Non-pigmented ciliary epithelial cell (primary cell): Measurements from ENCODE around the gene CAPN12.
A peak's percentile ranks its signal among the peaks of the same experiment; 100 is the strongest.

ENCODE experiments used
- DNase-seq: peaks from one replicate; pipeline ENCODE4 v3.0.0-alpha.2; 2010; ENCODE audit warnings: low read depth

The CAPN12 gene

DNA sequence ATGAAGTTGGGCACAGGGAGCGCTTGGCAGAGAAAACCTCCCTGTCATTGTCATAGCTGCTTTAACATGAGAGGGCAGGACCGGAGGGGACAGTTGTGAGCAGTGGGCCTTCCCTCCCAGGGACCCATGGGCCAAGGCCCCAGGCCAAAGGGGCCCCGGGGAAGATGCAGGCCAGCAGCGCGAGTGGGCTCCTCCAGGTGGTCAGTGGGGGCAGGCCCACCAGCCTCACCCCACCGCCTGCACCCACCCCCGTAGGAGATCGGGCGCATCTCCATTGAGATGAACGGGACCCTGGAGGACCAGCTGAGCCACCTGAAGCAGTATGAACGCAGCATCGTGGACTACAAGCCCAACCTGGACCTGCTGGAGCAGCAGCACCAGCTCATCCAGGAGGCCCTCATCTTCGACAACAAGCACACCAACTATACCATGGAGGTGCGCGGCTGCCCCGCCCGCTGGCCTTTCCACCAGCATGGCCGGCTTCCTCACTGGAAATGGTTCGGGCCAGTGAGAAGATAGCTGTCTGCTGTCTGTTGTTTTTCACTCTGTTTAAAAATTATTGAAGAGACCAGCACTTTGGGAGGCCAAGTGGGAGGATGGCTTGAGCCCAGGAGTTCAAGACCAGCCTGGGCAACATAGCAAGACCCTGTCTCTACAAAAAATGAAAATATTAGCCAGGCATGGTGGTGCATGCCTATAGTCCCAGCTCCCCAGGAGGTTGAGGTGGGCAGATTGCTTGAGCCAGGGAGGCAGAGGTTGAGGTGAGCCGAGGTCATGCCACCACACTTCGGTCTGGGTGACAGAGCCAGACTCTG is 18.6 kb downstream of the CAPN12 start:
- DNase-seq: no peak

- no peak for DNase-seq
These were observed 20.1 kb downstream of the CAPN12 start for GRCh38 chr19:38723990-38724854.

DNA sequence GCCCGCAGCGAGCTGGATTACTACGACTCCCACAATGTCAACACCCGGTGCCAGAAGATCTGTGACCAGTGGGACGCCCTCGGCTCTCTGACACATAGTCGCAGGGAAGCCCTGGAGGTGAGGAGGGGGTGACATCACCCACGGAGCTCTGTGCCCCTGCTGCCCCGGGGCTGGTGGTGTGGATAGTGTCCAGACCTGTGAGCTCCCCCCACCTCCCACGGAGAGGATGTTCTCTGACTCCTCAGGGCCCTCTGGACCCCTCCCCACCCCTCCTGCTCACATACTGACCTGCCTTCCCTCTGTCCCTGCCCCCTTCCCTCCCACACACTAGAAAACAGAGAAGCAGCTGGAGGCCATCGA is 20.7 kb downstream of the CAPN12 start:
- no peak for DNase-seq

DNA sequence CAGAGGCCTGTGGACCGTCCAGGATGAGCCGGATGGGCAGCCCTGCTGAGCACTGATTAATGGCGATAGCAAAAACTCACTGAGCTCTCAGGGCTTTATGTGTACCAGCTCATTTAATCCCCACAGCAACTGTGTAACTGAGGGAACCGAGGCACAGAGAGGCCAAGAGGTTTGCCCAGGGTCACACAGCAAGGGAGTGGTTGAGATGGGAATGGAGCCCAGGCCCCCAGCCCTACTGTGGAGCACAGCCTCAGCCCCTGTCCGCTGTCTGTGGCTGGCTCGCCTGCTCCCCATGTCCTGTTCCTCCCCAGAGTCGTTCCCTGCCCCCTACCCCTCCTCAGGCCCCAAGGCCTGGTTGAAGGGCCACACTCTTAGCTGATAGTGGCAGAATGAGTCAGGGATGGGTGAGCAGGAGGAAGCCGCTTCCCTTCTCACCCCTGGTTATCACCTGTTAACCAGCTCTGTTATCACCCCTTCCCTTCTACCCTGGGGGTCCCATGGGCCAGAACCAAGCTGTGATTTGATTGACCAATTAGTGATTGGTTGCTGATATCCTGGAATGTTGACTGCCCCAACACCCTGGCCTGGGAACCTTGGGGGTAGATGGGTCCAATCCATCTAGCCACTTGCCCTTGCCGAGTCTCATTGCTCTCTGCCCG is 21.2 kb downstream of the CAPN12 start:
- DNase-seq: no peak

- DNase-seq: no peak
These were observed 22.1 kb downstream of the CAPN12 start for GRCh38 chr19:38721979-38722773.

GRCh38 chr19:38721496-38721895 is 22.8 kb downstream of the CAPN12 start:
- DNase-seq: no peak

GRCh38 chr19:38720559-38721236 is 23.6 kb downstream of the CAPN12 start:
- no peak for DNase-seq

DNA sequence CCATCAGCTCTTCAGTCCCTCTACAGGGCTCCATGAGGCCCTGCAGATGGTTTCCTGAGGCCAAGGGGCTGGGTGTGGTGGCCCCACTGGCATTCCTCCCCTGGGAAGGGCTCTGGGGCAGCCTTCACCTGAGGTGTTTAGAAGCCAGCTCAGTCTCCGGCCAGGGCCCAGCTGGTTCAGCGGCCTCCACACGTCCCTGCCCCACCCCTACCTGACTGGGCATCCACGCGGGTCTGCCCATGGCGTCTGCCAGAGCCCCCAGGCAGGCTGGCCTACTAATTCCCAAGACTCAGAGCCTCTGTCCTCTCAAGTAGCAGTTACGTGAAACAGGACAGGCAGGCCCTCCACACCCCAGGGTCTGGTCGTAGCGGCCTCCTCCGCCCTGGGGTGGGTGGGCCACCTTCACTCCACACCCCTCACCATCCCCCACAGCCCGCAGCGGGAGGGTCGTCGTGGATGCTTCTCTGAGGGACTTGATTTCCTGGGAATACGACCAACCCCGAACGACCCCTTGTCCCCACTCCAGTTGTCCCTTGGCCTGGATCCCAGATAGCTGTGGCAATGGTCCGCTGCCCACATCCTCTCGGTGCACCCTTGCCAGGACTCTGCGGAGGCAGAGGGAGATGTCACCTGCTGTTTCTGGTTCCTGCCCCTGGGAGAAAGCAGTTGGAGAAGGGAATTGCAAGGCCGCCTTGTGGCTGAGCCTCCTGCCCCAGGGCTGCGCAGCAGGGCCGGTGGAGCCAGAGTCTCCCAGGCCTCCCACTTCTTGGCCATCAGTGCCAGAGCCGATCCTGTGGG is 24.3 kb downstream of the CAPN12 start:
- no peak for DNase-seq

- no peak for DNase-seq
These were observed 25.3 kb downstream of the CAPN12 start for GRCh38 chr19:38718747-38719543.

DNA sequence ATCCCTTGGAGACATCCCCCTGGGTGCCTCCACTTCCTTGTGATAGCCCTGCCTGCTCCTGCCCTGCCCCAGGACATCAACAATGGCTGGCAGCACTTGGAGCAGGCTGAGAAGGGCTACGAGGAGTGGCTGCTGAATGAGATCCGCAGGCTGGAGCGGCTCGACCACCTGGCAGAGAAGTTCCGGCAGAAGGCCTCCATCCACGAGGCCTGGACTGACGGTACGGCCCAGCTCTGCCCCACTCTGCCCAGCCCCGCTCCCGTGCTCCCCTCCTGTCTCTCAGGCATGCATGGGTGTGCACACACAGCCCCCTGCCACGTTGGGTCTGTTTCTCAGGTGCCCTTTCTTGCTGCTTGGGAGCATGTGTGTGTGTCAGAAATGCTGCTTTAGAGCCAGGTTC is 26.4 kb downstream of the CAPN12 start:
- DNase-seq: no peak

DNA sequence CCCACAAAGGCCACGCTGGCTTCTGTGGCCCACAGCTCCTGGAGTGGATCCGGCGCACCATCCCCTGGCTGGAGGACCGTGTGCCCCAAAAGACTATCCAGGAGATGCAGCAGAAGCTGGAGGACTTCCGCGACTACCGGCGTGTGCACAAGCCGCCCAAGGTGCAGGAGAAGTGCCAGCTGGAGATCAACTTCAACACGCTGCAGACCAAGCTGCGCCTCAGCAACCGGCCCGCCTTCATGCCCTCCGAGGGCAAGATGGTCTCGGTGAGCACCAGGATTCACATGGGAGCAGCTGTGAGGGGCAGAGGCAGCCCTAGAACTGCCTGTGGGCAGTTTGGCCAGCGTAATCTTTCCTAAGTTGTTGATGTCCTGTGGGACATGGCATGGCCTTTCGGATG is 27.2 kb downstream of the CAPN12 start:
- DNase-seq: no peak

DNA sequence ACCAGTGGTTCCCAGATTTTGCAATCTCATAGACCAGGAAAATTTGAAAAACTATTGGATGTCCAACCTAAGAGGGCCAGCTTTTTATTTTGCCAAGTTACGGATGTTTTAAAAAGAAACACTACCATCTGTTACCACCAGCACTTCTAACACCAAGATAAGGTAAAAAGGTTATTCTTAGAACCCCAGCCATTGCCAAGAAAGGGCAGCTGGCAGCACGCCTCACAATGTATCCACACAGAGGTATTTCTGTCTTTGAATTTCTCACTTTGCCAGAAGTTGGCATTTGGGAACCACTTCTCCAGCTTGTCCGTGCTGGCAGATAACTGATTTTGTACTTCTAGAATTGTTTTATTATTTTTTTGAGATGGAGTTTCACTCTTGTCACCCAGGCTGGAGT is 28.7 kb downstream of the CAPN12 start:
- DNase-seq: no peak

- DNase-seq: no peak
These were observed 29.9 kb downstream of the CAPN12 start for GRCh38 chr19:38714354-38714778.

DNA sequence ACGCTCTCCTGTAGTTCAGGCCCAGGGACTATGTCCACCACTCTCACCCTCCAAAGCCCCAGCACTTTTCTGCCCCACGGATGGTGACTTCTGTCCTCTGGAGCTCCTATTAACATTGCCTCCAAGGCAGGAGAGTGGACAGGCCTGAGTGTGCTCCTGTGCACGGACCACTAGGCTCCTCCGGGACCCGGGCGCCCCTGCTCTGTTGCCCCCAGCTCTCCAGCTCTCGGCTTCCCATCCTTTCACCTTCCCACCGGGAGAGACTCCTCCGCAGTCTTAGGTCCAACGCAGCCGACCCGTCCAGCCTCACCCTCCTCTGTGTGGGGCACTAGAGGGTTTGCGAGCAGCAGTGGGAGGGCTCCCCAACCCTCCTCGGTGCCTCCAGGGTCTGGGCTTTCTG is 30.4 kb downstream of the CAPN12 start:
- no peak for DNase-seq

GRCh38 chr19:38713227-38713649 is 31.0 kb downstream of the CAPN12 start:
- no peak for DNase-seq

GRCh38 chr19:38712161-38712748 is 32.0 kb downstream of the CAPN12 start:
- DNase-seq: no peak

DNA sequence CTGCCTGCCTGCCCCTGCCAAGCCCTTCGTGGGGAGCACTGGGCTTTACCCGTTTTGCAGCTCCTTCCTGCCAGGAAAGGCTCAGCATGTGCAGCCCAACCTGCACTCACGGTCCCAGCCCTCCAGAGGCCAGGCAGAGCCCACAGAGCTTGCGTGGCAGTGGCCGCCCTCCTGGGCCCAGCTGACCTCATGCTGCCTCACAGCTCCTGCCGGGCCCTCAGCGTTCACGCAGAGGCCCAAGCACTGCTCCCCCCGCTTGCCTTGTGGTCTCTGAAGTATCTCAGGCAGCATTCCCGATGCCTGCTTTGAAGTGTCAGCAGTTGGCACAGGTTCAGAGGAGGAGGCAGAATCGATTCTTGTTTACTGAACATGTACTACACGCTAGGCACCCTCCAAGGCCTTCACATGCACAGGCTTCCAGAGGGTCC is 32.5 kb downstream of the CAPN12 start:
- DNase-seq: peak; percentile 81

- DNase-seq: no peak
These were observed 33.1 kb downstream of the CAPN12 start for GRCh38 chr19:38710928-38711725.

- no peak for DNase-seq
These were observed 33.9 kb downstream of the CAPN12 start for GRCh38 chr19:38710416-38710702.
